ENCODE data around the gene SLC22A23.

GRCh38 chr6:3323696-3324261, 133.1 kb downstream of the SLC22A23 start:
- TF ChIP-seq CTCF (optimal IDR thresholded peaks at IDR 0.05 in 1 of 3, IDR thresholded peaks at IDR 0.05 in 1 of 3, conservative IDR thresholded peaks at IDR 0.05 in 1 of 3; ENCODE audit: extremely low read depth in 1 of 3, insufficient read depth in 2 of 3, low read length in 3 of 3) (no peak), EZH2 (IDR thresholded peaks at IDR 0.05; ENCODE audit: low read length) (no peak)

All from keratinocyte (primary cell).